Choroid plexus epithelial cell (primary cell): ENCODE results near the gene NUP43.

Experiments
- DNase-seq: peaks from one replicate; pipeline ENCODE4 v3.0.0-alpha.2; 2010; ENCODE audit warnings: low read depth
- H3K4me3 ChIP-seq: 2 replicates; pipeline ENCODE4 v1.5.1; 2011; ENCODE audit warnings: low read depth, mild to moderate bottlenecking, control low read depth, low read length, moderate library complexity
- CTCF ChIP-seq: conservative IDR thresholded peaks from 2 replicates; pipeline ENCODE4 v1.5.1; 2011; ENCODE audit warnings: low read depth, mild to moderate bottlenecking, control low read depth, inconsistent platforms, low read length, moderate library complexity

The NUP43 gene

GRCh38 chr6:149680503-149680902, 65.8 kb downstream of the NUP43 start:
- no peak overlapping the region for H3K4me3 ChIP-seq
- no peak for TF ChIP-seq CTCF
- DNase-seq = no peak
